K562 (cell line): ENCODE data around the gene PLXNB3. TPM values are rescaled to one million over a fixed set of nuclear protein-coding genes. Genes with fewer than 3 reads are reported as not detected.

ENCODE experiments used
- ATAC-seq: fragments of 200-7000 bp; cut with Tn5 transposase; 3 replicates; pipeline ENCODE4 v1.9.1; 2020; ENCODE audit warnings: moderate library complexity
- BruUV-seq: library from RNA; stranded (reverse); fragments of 400-500 nt; replicated peaks from 2 replicates; lab custom pipeline; 2021; lab: Mats Ljungman, UMichigan
- CTCF ChIA-PET: fragments of 300-600 bp; formaldehyde crosslinking; extraction: SDS; loops from one replicate; lab custom pipeline; 2021; ENCODE audit warnings: low intra/inter-chr PET ratio; lab: Yijun Ruan, JAX
- POLR2A ChIA-PET: fragments of 300-600, 350-650 bp; sonication (Branson Sonifier 250); formaldehyde crosslinking; extraction: SDS; loops from one replicate; lab custom pipeline; 2021; ENCODE audit warnings: antibody characterized with exemption, inconsistent platforms; lab: Yijun Ruan, JAX
- DNase-seq, 4 experiments: peaks; one replicate each; pipeline versions ENCODE4 v3.0.0 to v3.0.0-alpha.2; 2011 to 2018; ENCODE audit warnings: low spot score in 3 of 4, mixed read lengths in 3 of 4; ENCODE audit errors: extremely low read depth in 1 of 4
- FAIRE-seq: peaks from 2 replicates; lab custom pipeline; 2011; peaks lifted over from hg19 to GRCh38; lab: Jason Lieb, UNC
- H2AFZ ChIP-seq: 2 replicates; pipeline ENCODE4 v1.6.0; 2011; ENCODE audit warnings: low read depth, low read length, control low read depth, inconsistent platforms
- H3K27ac ChIP-seq: fragments of 200-600 bp; 3 replicates; pipeline ENCODE4 v1.8.0; 2011; ENCODE audit warnings: low read depth, mild to moderate bottlenecking, control low read depth, inconsistent platforms, low read length, moderate library complexity, mixed read lengths; ENCODE audit errors: extremely low read depth
- H3K27me3 ChIP-seq, 2 experiments: fragments of 300-600 bp in 1 of 2; 2 replicates in 1 of 2; 3 replicates in 1 of 2; pipeline versions ENCODE4 v1.6.0 to v1.8.0; 2011; ENCODE audit warnings: inconsistent platforms in 2 of 2, low read length in 2 of 2, mild to moderate bottlenecking in 1 of 2, mixed read lengths in 1 of 2, moderate library complexity in 1 of 2; ENCODE audit not compliant: control insufficient read depth in 2 of 2, insufficient read depth in 2 of 2
- H3K36me3 ChIP-seq: fragments of 300-600 bp; 3 replicates; pipeline ENCODE4 v1.8.0; 2011; ENCODE audit warnings: mild to moderate bottlenecking, low read length, inconsistent platforms; ENCODE audit not compliant: control insufficient read depth, insufficient read depth
- H3K4me1 ChIP-seq, 2 experiments: fragments of 200-600 bp in 1 of 2; replicated peaks in 1 of 2; 2 replicates in 1 of 2; 3 replicates in 1 of 2; pipeline versions ENCODE4 v1.5.1 to v1.8.0; 2011; ENCODE audit warnings: inconsistent platforms in 2 of 2, low read length in 2 of 2, mild to moderate bottlenecking in 1 of 2, mixed read lengths in 1 of 2, moderate library complexity in 1 of 2; ENCODE audit not compliant: control insufficient read depth in 2 of 2, insufficient read depth in 2 of 2
- H3K4me2 ChIP-seq: 2 replicates; pipeline ENCODE4 v1.6.1; 2011; ENCODE audit warnings: low read length, control low read depth, inconsistent platforms, mixed read lengths; ENCODE audit not compliant: insufficient read depth
- H3K4me3 ChIP-seq: fragments of 200-600 bp; sonication (generic), shearing (Covaris generic); 2 replicates; pipeline ENCODE4 v1.5.1; 2016; ENCODE audit warnings: control low read depth, inconsistent platforms
- H3K79me2 ChIP-seq: fragments of 200-600 bp; 3 replicates; pipeline ENCODE4 v1.8.0; 2011; ENCODE audit warnings: low read length, inconsistent platforms; ENCODE audit not compliant: control insufficient read depth, insufficient read depth
- H3K9ac ChIP-seq, 2 experiments: 2 replicates each; pipeline versions ENCODE4 v1.6.0 to v1.6.1; 2011; ENCODE audit warnings: low read depth in 2 of 2, low read length in 2 of 2, control low read depth in 1 of 2, inconsistent platforms in 1 of 2, mild to moderate bottlenecking in 1 of 2, mixed read lengths in 1 of 2; ENCODE audit not compliant: insufficient read depth in 1 of 2
- H3K9me1 ChIP-seq: one replicate; pipeline ENCODE4 v1.6.0; 2011; ENCODE audit warnings: inconsistent platforms, mild to moderate bottlenecking, low read length, moderate library complexity; ENCODE audit not compliant: control insufficient read depth, insufficient read depth
- H3K9me3 ChIP-seq: replicated peaks from 2 replicates; pipeline ENCODE4 v1.5.1; 2011; ENCODE audit warnings: low read depth, low read length, inconsistent platforms; ENCODE audit not compliant: control insufficient read depth, insufficient read depth
- H4K20me1 ChIP-seq: replicated peaks from 2 replicates; pipeline ENCODE4 v1.6.1; 2011; ENCODE audit warnings: low read length, inconsistent platforms, mixed read lengths; ENCODE audit not compliant: control insufficient read depth, insufficient read depth
- BHLHE40 ChIP-seq: IDR thresholded peaks from 2 replicates; pipeline ENCODE4 v1.6.1; 2011; ENCODE audit warnings: low read length, improper control_type of control experiment
- POLR2G ChIP-seq: fragments of 200-400 bp; formaldehyde crosslinking; IDR thresholded peaks from 2 replicates; pipeline ENCODE4 v1.6.1; 2017; ENCODE audit warnings: low read depth, mild to moderate bottlenecking, antibody characterized with exemption, low read length, moderate library complexity
- SAFB2 ChIP-seq: fragments of 200-400 bp; formaldehyde crosslinking; IDR thresholded peaks from 2 replicates; pipeline ENCODE4 v1.6.1; 2018; ENCODE audit warnings: borderline replicate concordance, low read length, low read depth, moderate library complexity; ENCODE audit not compliant: severe bottlenecking
- WGBS: fragments of 100-300 bp; shearing (Covaris generic); methylation state at CpG from one replicate; pipeline ENCODE4 v1.1.6; 2016; ENCODE audit warnings: low coverage, mixed read lengths; ENCODE audit not compliant: insufficient coverage; ENCODE audit errors: missing lambda C conversion rate; 5-methylcytosine and 5-hydroxymethylcytosine counted together
- in situ Hi-C: fragments of 300-500 bp; cut with MboI; formaldehyde crosslinking; loops from 4 replicates; pipeline ENCODE4 v1.15.0; 2018; ENCODE audit warnings: inconsistent platforms, mixed read lengths
- intact Hi-C: fragments of 100-400 bp; cut with micrococcal nuclease; formaldehyde crosslinking; loops from 2 replicates; pipeline ENCODE4 v1.14.2; 2022
- polyA plus RNA-seq, 8 experiments: library from polyadenylated mRNA; depleted of rRNA in 4 of 8; stranded (reverse) in 5 of 8; unstranded in 3 of 8; fragments of >200 nt; fragmentation: Nextera tagmentation in 2 of 8; fragmentation: Illumina TruSeq in 1 of 8; extraction: Ambion mirVana in 2 of 8; extraction: Trizol in 1 of 8; gene quantifications; 2 replicates each; pipeline versions ENCODE4 v1.2.1 to v1.2.3, GENCODE V29; 2011 to 2014; ENCODE audit warnings: inconsistent platforms in 1 of 8, missing spikeins in 1 of 8
- total RNA-seq, 7 experiments: library from RNA; depleted of rRNA in 6 of 7; stranded (reverse); fragments of >200 nt in 6 of 7; fragmentation: Illumina TruSeq in 2 of 7; extraction: Trizol in 2 of 7; gene quantifications; 2 replicates each; pipeline versions ENCODE4 v1.2.1 to v1.2.3, GENCODE V29; 2011 to 2021; ENCODE audit warnings: low replicate concordance in 1 of 7
- TF ChIP-seq, protein P1 (sequence below): fragments of 250-450 bp; sonication (Bioruptor Pico); IDR thresholded peaks from 2 replicates; pipeline ENCODE4 v1.9.0; 2021; ENCODE audit warnings: mild to moderate bottlenecking
- TF ChIP-seq, protein P2 (sequence below): sonication (generic); formaldehyde crosslinking; IDR thresholded peaks from 2 replicates; pipeline ENCODE4 v1.5.0; 2020; ENCODE audit warnings: missing genetic modification reagents
- TF ChIP-seq, protein P3 (sequence below): sonication (generic); formaldehyde crosslinking; IDR thresholded peaks from 2 replicates; pipeline ENCODE4 v1.9.0; 2022; ENCODE audit warnings: mild to moderate bottlenecking, missing genetic modification reagents

Gene PLXNB3
- total and polyA plus RNA-seq, 9 of the 15 experiments (the other 6 are each of a cell fraction or from before 2014, with no cell fraction given), result 0.22 to 2.0 (median 1.4) TPM; not detected in 2

DNA sequence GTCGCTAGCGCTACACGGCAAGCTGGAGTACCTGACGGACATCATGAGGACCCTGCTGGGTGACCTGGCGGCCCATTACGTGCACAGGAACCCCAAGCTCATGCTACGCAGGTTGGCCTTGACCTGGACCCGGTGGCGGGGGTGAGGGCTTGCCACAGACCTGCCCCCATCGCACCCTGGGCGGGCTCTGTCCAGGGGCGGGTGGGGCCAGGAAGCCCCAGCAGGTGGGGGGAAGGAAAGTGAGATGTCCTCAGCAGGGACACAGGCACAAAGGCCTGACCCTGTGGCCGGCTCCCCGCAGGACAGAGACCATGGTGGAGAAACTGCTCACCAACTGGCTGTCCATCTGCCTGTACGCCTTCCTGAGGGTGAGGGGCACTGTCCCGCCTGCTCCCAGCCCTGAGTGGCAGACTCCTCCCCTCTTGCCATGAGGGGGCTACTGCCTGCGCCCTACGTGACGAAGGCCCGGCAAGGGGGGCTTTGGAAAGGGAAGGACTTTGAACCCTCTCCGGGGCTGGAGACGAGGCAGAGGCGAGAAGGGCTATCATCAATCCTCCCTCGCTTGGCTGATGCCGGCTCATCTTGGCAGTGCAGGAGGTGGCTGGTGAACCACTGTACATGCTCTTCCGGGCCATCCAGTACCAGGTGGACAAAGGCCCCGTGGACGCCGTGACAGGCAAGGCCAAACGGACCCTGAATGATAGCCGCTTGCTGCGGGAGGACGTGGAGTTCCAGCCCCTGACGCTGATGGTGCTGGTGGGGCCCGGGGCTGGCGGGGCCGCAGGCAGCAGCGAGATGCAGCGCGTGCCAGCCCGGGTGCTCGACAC lies 11.5 kb downstream of the PLXNB3 start:
- Histone ChIP-seq H3K27me3 (no peaks in the 10 kb centered on the region), H3K4me1 (peaks cover 8 to 85% of the 10 kb centered on the region in 2 experiments; a peak in 4 of 5 replicates), H3K9me3 (no peaks in the 10 kb centered on the region), H3K79me2 (no peaks in the 10 kb centered on the region), H4K20me1 (no peaks in the 10 kb centered on the region), H3K9me1 (peaks cover 6% of the 10 kb centered on the region), H3K36me3 (no peaks in the 10 kb centered on the region), H3K9ac (no peak overlapping the region), H3K4me3 (no peak overlapping the region), H3K4me2 (no peak overlapping the region), H3K27ac (no peak overlapping the region), H2AFZ (no peak overlapping the region)
- in situ Hi-C loops (no loop called here), intact Hi-C loops (no loop called here)
- CTCF ChIA-PET, result no interaction called here
- WGBS, result 87% methylated on average over 19 of the region's 42 CpGs
- no peak for DNase-seq
- no TSS peak for BruUV-seq
- peak; percentile 57 for TF ChIP-seq POLR2G
- TF ChIP-seq, protein P1, sequence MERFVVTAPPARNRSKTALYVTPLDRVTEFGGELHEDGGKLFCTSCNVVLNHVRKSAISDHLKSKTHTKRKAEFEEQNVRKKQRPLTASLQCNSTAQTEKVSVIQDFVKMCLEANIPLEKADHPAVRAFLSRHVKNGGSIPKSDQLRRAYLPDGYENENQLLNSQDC, result no peak
- no peak for ATAC-seq
- FAIRE-seq, result no peak
- POLR2A ChIA-PET, result interaction anchor here (0.6 kb wide), 1 partner anchor 850 kb away, joined by 3 read pairs; no protein-coding TSS in a partner anchor

DNA sequence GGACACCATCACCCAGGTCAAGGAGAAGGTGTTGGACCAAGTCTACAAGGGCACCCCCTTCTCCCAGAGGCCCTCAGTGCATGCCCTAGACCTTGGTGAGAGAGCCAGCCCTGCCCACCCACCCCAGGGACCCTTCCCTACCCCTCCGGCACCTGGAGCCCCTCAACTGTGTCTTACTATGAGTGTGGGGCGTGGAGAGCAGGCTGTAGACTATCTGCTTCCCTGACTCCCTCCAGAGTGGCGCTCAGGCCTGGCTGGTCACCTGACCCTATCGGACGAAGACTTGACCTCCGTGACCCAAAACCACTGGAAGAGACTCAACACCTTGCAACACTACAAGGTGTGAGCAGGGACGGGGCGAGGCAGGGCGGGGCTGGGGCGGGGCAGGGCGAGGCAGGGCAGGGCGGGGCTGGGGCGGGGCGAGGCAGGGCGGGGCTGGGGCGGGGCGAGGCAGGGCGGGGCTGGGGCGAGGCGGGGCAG lies 12.1 kb downstream of the PLXNB3 start:
- H3K9ac ChIP-seq, result no peak overlapping the region
- FAIRE-seq (no peak), DNase-seq (peak in 1 of 4 experiments; percentile 76), ATAC-seq (peak; percentile 70)
- no peak overlapping the region for H3K4me2 ChIP-seq
- no peaks in the 10 kb centered on the region for H3K9me3 ChIP-seq
- H3K79me2 ChIP-seq, result no peaks in the 10 kb centered on the region
- in situ Hi-C loops, result no loop called here
- H3K27ac ChIP-seq, result no peak overlapping the region
- 23% methylated on average over 5 of the region's 20 CpGs for WGBS
- intact Hi-C loops, result no loop called here
- H3K27me3 ChIP-seq, result no peaks in the 10 kb centered on the region
- ChIA-PET POLR2A (no interaction called here), CTCF (no interaction called here)
- no peak overlapping the region for H2AFZ ChIP-seq
- H3K36me3 ChIP-seq, result no peaks in the 10 kb centered on the region
- H3K4me3 ChIP-seq, result no peak overlapping the region
- H4K20me1 ChIP-seq, result no peaks in the 10 kb centered on the region
- BruUV-seq, result no TSS peak
- peaks cover 8 to 87% of the 10 kb centered on the region in 2 experiments; a peak in 4 of 5 replicates for H3K4me1 ChIP-seq
- peaks cover 6% of the 10 kb centered on the region for H3K9me1 ChIP-seq
- TF ChIP-seq, protein P2, sequence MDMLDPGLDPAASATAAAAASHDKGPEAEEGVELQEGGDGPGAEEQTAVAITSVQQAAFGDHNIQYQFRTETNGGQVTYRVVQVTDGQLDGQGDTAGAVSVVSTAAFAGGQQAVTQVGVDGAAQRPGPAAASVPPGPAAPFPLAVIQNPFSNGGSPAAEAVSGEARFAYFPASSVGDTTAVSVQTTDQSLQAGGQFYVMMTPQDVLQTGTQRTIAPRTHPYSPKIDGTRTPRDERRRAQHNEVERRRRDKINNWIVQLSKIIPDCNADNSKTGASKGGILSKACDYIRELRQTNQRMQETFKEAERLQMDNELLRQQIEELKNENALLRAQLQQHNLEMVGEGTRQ, result peak; percentile 61
- TF ChIP-seq SAFB2 (no peak), BHLHE40 (peak; percentile 29; the same call in 1 of the 2 replicates)
- TF ChIP-seq, protein P3, sequence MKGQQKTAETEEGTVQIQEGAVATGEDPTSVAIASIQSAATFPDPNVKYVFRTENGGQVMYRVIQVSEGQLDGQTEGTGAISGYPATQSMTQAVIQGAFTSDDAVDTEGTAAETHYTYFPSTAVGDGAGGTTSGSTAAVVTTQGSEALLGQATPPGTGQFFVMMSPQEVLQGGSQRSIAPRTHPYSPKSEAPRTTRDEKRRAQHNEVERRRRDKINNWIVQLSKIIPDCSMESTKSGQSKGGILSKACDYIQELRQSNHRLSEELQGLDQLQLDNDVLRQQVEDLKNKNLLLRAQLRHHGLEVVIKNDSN (CRISPR knock-in tag), result peak; percentile 57
- TF ChIP-seq, all 486 proteins: peak for 3
